Body of pancreas (tissue), 4 donors: ENCODE results near the gene RCOR2. TPM values are rescaled to one million over a fixed set of nuclear protein-coding genes. Genes with fewer than 3 reads are reported as not detected.

Experiments used
- ATAC-seq: fragments of 150-250 bp; one replicate; pipeline ENCODE4 v1.9.1; 2016
- DNase-seq, 4 donors: peaks; one replicate each; pipeline ENCODE4 v3.0.0-alpha.2; 2019
- H3K27ac ChIP-seq, 4 donors: fragments of 200-600 bp; sonication (generic); 1 replicate in 3 of 4; 2 replicates in 1 of 4; pipeline versions ENCODE4 v1.5.1 to v1.6.1; 2016 to 2019; ENCODE audit warnings: mild to moderate bottlenecking in 1 of 4, mixed read lengths in 1 of 4, moderate library complexity in 1 of 4
- H3K27me3 ChIP-seq, 2 donors: fragments of 200-600 bp; sonication (generic); one replicate each; pipeline ENCODE4 v1.6.0; 2016; ENCODE audit warnings: mild to moderate bottlenecking in 1 of 2
- H3K36me3 ChIP-seq, 2 donors: fragments of 200-600 bp; sonication (generic); replicated peaks in 1 of 2; 2 replicates each; pipeline ENCODE4 v1.5.1; 2016; ENCODE audit warnings: low read depth in 2 of 2; ENCODE audit not compliant: insufficient read depth in 1 of 2
- H3K4me1 ChIP-seq: fragments of 200-600 bp; sonication (generic); one replicate; pipeline ENCODE4 v1.6.0; 2016
- H3K4me3 ChIP-seq, 2 donors: fragments of 200-600 bp; sonication (generic); 1 replicate in 1 of 2; 2 replicates in 1 of 2; pipeline ENCODE4 v1.5.1; 2016 to 2019
- H3K9me3 ChIP-seq, 3 donors: fragments of 200-600 bp; sonication (generic); 1 replicate in 2 of 3; 2 replicates in 1 of 3; pipeline ENCODE4 v1.5.1; 2016
- CTCF ChIP-seq, 7 experiments: fragments of 450-650 bp in 4 of 7; fragments of 200-600 bp in 3 of 7; sonication (generic) in 3 of 7; IDR thresholded peaks; one replicate each; pipeline ENCODE4 v1.5.1; 2016 to 2019; ENCODE audit warnings: antibody characterized with exemption in 7 of 7
- POLR2A ChIP-seq, 3 donors: fragments of 450-650 bp; IDR thresholded peaks; one replicate each; pipeline ENCODE4 v1.6.1; 2016; ENCODE audit warnings: antibody characterized with exemption in 3 of 3, mild to moderate bottlenecking in 2 of 3
- WGBS, 2 donors: methylation state at CpG; one replicate each; pipeline ENCODE4 v1.1.5; 2017; 5-methylcytosine and 5-hydroxymethylcytosine counted together
- intact Hi-C: fragments of 100-400 bp; cut with DNase I; formaldehyde crosslinking; loops from one replicate; pipeline ENCODE4 v1.15.1; 2023
- total RNA-seq, 2 donors: library from RNA; depleted of rRNA; stranded (reverse); fragments of >200 nt; gene quantifications; one replicate each; pipeline ENCODE4 v1.1.0, GENCODE V29; 2016

Gene RCOR2
- total RNA-seq, 2 donors from 2014 or later: 0.26 to 0.33 TPM

- intact Hi-C loops: loop anchor here (5.0 to 10.0 kb wide), 2 partner anchors 111 to 178 kb away; partner anchors contain the start of gene ZFTA
- Histone ChIP-seq H3K9me3 (no peaks in the 10 kb centered on the region), H3K27me3 (no peaks in the 10 kb centered on the region), H3K27ac (no peak overlapping the region), H3K36me3 (no peaks in the 10 kb centered on the region), H3K4me1 (peaks cover 24% of the 10 kb centered on the region), H3K4me3 (no peak overlapping the region)
- TF ChIP-seq POLR2A (IDR thresholded peaks at IDR 0.05) (no peak), CTCF (IDR thresholded peaks at IDR 0.05) (no peak)
- no peak for DNase-seq
- ATAC-seq: no peak
- WGBS, 2 donors: 91 to 93% methylated on average over 3 of the region's 3 CpGs
Measured at GRCh38 chr11:63942803-63943202, 25.8 kb upstream of the RCOR2 start.

- DNase-seq (no peak), ATAC-seq (no peak)
- TF ChIP-seq POLR2A (IDR thresholded peaks at IDR 0.05) (no peak), CTCF (IDR thresholded peaks at IDR 0.05) (no peak)
- Histone ChIP-seq H3K27ac (no peak overlapping the region), H3K4me1 (peaks cover 28% of the 10 kb centered on the region), H3K36me3 (no peaks in the 10 kb centered on the region), H3K4me3 (no peak overlapping the region), H3K9me3 (no peaks in the 10 kb centered on the region), H3K27me3 (no peaks in the 10 kb centered on the region)
- intact Hi-C loops: loop anchor here (5.0 to 10.0 kb wide), 2 partner anchors 110 to 177 kb away; partner anchors contain the start of gene ZFTA
- 60 to 85% methylated on average over 3 to 4 of the region's 4 CpGs for WGBS, 2 donors
Measured at GRCh38 chr11:63941901-63942300, 24.9 kb upstream of the RCOR2 start.

- no peak overlapping the region for H3K27ac ChIP-seq
- TF ChIP-seq POLR2A (IDR thresholded peaks at IDR 0.05) (no peak), CTCF (IDR thresholded peaks at IDR 0.05) (no peak)
- WGBS, 2 donors: 64 to 68% methylated on average over 6 of the region's 6 CpGs
- DNase-seq: no peak
- H3K4me3 ChIP-seq: no peak overlapping the region
- peaks cover 28% of the 10 kb centered on the region for H3K4me1 ChIP-seq
- intact Hi-C loops: loop anchor here (5.0 to 10.0 kb wide), 2 partner anchors 108 to 176 kb away; partner anchors contain the start of gene ZFTA
- H3K36me3 ChIP-seq: no peaks in the 10 kb centered on the region
- no peaks in the 10 kb centered on the region for H3K27me3 ChIP-seq
- ATAC-seq: no peak
- no peaks in the 10 kb centered on the region for H3K9me3 ChIP-seq
Measured at GRCh38 chr11:63940786-63941185, 23.8 kb upstream of the RCOR2 start.

GRCh38 chr11:63939397-63939891 lies 22.5 kb upstream of the RCOR2 start:
- peaks cover 17% of the 10 kb centered on the region for H3K4me1 ChIP-seq
- no peaks in the 10 kb centered on the region for H3K27me3 ChIP-seq
- H3K36me3 ChIP-seq: no peaks in the 10 kb centered on the region
- H3K27ac ChIP-seq: peak overlapping the region; percentile 50 to 87 (median 55)
- intact Hi-C loops: no loop called here
- DNase-seq (peak; percentile 22 to 43 (median 34)), ATAC-seq (no peak)
- TF ChIP-seq POLR2A (IDR thresholded peaks at IDR 0.05) (no peak), CTCF (IDR thresholded peaks at IDR 0.05) (peak in 1 of 7 experiments; percentile 30)
- H3K9me3 ChIP-seq: no peaks in the 10 kb centered on the region
- peak overlapping the region; percentile 26 to 57 for H3K4me3 ChIP-seq
- WGBS, 2 donors: 2% methylated on average over 14 to 25 of the region's 26 CpGs
